ENCODE data around the gene KRT33B. TPM values are rescaled to one million over a fixed set of nuclear protein-coding genes. Genes with fewer than 3 reads are reported as not detected.

Gene KRT33B
- total RNA-seq: not detected in 2 replicates

DNA sequence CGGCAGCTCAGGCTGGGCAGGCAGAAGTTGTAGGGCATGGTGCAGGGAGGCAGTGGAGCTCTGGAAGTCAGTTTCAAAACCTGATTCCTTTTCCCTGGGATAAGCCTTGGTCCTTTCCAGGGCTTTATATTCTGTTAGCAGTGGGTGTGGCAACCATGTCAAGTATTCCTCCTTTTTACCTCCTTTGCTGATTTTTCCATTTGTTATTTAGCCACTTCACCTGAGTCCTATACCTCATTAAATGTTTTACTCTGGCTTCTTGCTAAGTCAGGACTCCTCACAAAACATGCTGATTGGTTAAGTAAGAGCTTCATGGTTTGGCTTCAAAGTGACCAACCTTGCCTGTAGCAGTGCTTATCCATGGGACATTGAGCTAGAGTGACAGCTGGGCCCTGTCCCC, at the start of gene KRT33B:
KRT33B (minus strand) TSS at position 101 of the 400 bp plus-strand sequence; CDS start at position 38, 63 bp downstream.

DNA sequence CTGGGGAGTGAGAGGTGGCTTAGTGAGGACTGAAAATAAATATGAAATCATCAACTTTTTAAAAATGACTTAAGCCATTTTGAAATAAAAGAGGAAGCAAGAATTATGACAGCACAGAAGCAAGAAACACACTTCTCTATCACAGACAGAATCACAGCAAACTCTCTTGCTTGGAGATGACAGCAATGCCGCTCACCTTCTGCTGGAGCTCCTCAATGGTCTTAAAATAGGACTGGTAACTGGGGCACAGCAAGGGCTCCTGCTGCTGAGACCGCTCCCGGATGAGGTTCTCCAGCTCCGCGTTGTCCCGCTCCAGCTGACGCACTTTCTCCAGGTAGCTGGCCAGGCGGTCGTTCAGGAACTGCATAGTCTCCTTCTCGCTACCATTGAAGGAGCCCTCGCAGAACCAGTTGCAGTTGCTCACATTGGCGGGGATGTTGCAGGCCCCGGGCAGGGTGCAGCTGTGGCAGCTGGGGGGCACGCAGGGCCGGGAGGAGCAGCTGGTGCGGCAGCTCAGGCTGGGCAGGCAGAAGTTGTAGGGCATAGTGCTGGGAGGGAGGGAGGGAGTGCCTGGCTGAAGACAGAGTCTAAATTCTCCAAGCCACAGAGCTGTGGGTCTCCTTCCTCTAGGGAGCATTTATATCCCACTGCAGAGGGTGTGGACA, 27.5 kb upstream of the KRT33B start, which contains the start of gene KRT31:
KRT31 (minus strand) TSS at position 613 of the 665 bp plus-strand sequence; CDS start at position 544, 69 bp downstream.

DNA sequence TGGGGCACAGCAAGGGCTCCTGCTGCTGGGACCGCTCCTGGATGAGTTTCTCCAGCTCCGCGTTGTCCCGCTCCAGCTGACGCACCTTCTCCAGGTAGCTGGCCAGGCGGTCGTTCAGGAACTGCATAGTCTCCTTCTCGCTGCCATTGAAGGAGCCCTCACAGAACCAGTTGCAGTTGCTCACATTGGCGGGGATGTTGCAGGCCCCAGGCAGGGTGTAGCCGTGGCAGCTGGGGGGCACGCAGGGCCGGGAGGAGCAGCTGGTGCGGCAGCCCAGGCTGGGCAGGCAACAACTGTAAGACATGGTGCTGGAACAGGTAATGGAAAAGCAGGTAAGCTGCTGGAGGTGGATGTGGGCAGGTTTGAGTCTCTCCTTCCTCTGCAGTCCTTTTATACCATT, 12.3 kb upstream of the KRT33B start, which contains the start of gene KRT34:
KRT34 (minus strand) TSS at position 364 of the 400 bp plus-strand sequence; CDS start at position 304, 60 bp downstream.

DNA sequence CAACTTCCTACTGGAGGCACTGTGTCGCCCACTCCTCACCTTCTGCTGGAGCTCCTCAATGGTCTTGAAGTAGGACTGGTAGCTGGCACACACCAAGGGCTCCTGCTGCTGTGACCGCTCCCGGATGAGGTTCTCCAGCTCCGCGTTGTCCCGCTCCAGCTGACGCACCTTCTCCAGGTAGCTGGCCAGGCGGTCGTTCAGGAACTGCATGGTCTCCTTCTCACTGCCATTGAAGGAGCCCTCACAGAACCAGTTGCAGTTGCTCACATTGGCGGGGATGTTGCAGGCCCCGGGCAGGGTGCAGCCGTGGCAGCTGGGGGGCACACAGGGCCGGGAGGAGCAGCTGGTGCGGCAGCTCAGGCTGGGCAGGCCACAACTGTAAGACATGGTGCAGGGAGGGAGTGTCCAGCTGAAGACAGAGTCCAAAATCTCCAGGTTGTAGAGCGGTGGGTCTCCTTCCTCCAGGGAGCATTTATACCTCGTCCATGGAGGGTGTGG, 19.2 kb downstream of the KRT33B start, which contains the start of gene KRT33A:
KRT33A (minus strand) TSS at position 448 of the 498 bp plus-strand sequence; CDS start at position 387, 61 bp downstream.

DNA sequence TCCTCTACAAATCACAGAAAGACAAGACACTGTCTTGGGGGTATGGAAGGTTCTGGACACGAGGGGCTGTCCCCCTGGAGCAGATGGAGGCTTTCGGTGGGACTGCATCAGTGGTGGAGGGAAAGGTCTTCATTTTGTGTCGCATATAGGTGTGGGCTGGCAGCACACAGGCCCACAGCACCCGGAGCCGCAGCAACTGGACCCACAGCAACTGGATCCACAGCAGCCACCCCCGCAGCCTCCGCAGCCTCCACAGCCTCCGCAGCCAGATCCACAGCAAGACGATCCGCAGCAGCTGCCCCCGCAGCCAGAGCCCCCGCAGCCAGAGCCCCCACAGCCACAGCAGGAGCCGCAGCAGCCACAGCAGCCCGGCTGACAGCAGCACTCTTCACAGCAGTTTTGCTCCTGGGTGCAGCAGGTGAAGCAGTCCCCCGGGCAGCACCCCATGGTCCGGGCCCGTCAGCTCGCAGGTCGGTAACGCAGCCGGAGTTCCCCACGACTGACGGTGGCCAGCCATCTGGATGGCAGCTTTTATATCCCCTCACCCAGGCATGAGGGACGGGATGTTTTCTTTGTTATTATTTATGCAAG, 54.3 kb downstream of the KRT33B start, which contains the start of gene KRTAP17-1:
KRTAP17-1 (minus strand) TSS at position 507 of the 591 bp plus-strand sequence; CDS start at position 447, 60 bp downstream.

Other genes starting within 250 kb of the KRT33B start
- not detected in 2 replicates for gene KRTAP4-12, start 245.6 kb downstream of the KRT33B start, total RNA-seq
- not detected in 2 replicates for gene KRTAP4-6, start 229.3 kb downstream of the KRT33B start, total RNA-seq
- not detected in 2 replicates for gene KRTAP4-5, start 220.0 kb downstream of the KRT33B start, total RNA-seq
- gene KRTAP4-4, start 209.1 kb downstream of the KRT33B start, total RNA-seq: not detected in 2 replicates
- gene KRTAP4-3, start 201.6 kb downstream of the KRT33B start, total RNA-seq: not detected in 2 replicates
- not detected in 2 replicates for gene KRTAP4-2, start 191.6 kb downstream of the KRT33B start, total RNA-seq
- not detected in 2 replicates for gene KRTAP4-1, start 184.9 kb downstream of the KRT33B start, total RNA-seq
- gene KRTAP9-1, start 179.9 kb downstream of the KRT33B start, total RNA-seq: not detected in 2 replicates
- not detected in 2 replicates for gene KRTAP9-2, start 143.2 kb downstream of the KRT33B start, total RNA-seq
- gene KRTAP9-3, start 137.4 kb downstream of the KRT33B start, total RNA-seq: not detected in 2 replicates
- not detected in 2 replicates for gene KRTAP9-8, start 131.8 kb downstream of the KRT33B start, total RNA-seq
- not detected in 2 replicates for gene KRTAP9-4, start 120.1 kb downstream of the KRT33B start, total RNA-seq
- not detected in 2 replicates for gene KRTAP9-9, start 114.4 kb downstream of the KRT33B start, total RNA-seq
- gene KRTAP9-6, start 104.4 kb downstream of the KRT33B start, total RNA-seq: not detected in 2 replicates
- not detected in 2 replicates for gene KRTAP9-7, start 94.1 kb downstream of the KRT33B start, total RNA-seq
- not detected in 2 replicates for gene KRTAP29-1, start 67.0 kb downstream of the KRT33B start, total RNA-seq
- not detected in 2 replicates for gene KRTAP16-1, start 60.5 kb downstream of the KRT33B start, total RNA-seq
- not detected in 2 replicates for gene KRTAP17-1, start 54.1 kb downstream of the KRT33B start, total RNA-seq
- not detected in 2 replicates for gene KRT33A, start 19.0 kb downstream of the KRT33B start, total RNA-seq
- gene KRT34, start 12.5 kb upstream of the KRT33B start, total RNA-seq: 0.13 TPM in 1 of 2 replicates, not detected in the other
- not detected in 2 replicates for gene KRT31, start 27.8 kb upstream of the KRT33B start, total RNA-seq
- not detected in 2 replicates for gene KRT37, start 54.8 kb upstream of the KRT33B start, total RNA-seq
- not detected in 2 replicates for gene KRT38, start 71.2 kb upstream of the KRT33B start, total RNA-seq
- gene KRT32, start 97.6 kb upstream of the KRT33B start, total RNA-seq: not detected in 2 replicates
- not detected in 2 replicates for gene KRT35, start 111.3 kb upstream of the KRT33B start, total RNA-seq
- not detected in 2 replicates for gene KRT36, start 120.1 kb upstream of the KRT33B start, total RNA-seq
- gene KRT13, start 135.8 kb upstream of the KRT33B start, total RNA-seq: not detected in 2 replicates
- 0.11 TPM in 1 of 2 replicates, not detected in the other for gene KRT15, start 149.1 kb upstream of the KRT33B start, total RNA-seq
- 0.26 and 1.6 TPM in 2 replicates for gene KRT19, start 158.5 kb upstream of the KRT33B start, total RNA-seq
- not detected in 2 replicates for gene KRT9, start 202.2 kb upstream of the KRT33B start, total RNA-seq
- gene KRT14, start 217.1 kb upstream of the KRT33B start, total RNA-seq: 0.78 and 1.6 TPM in 2 replicates
- 2.7 and 4.1 TPM in 2 replicates for gene KRT16, start 243.0 kb upstream of the KRT33B start, total RNA-seq